Prostate gland (tissue), 2 donors: Measurements from ENCODE around the gene NAPEPLD. TPM values are rescaled to one million over a fixed set of nuclear protein-coding genes. Genes with fewer than 3 reads are reported as not detected.
"Not testable (repeated sequence)": the region's sequence is repeated elsewhere in the genome, so short reads cannot be mapped to it uniquely, and the experiment has no call there.

ENCODE experiments used
- DNase-seq: peaks from one replicate; pipeline ENCODE4 v3.0.0-alpha.2; 2019; ENCODE audit warnings: low spot score
- H3K27ac ChIP-seq, 2 donors: fragments of 200-600 bp; sonication (generic); 2 replicates each; pipeline ENCODE4 v1.5.1; 2017 to 2019
- H3K27me3 ChIP-seq: fragments of 200-600 bp; sonication (generic); replicated peaks from 2 replicates; pipeline ENCODE4 v1.5.1; 2019; ENCODE audit not compliant: insufficient read depth
- H3K36me3 ChIP-seq, 2 donors: fragments of 200-600 bp; sonication (generic); 1 replicate in 1 of 2; 2 replicates in 1 of 2; pipeline versions ENCODE4 v1.5.1 to v1.8.1; 2017 to 2019
- H3K4me1 ChIP-seq: fragments of 200-600 bp; sonication (generic); replicated peaks from 2 replicates; pipeline ENCODE4 v1.5.1; 2019
- H3K4me3 ChIP-seq, 2 donors: fragments of 200-600 bp; sonication (generic); 2 replicates each; pipeline ENCODE4 v1.5.1; 2017 to 2019
- H3K9me3 ChIP-seq: fragments of 200-600 bp; sonication (generic); 2 replicates; pipeline ENCODE4 v1.5.1; 2017
- POLR2A ChIP-seq: fragments of 450-650 bp; IDR thresholded peaks from one replicate; pipeline ENCODE4 v1.6.1; 2016; ENCODE audit warnings: antibody characterized with exemption, mild to moderate bottlenecking
- POLR2AphosphoS5 ChIP-seq: sonication (generic); formaldehyde crosslinking; IDR thresholded peaks from one replicate; pipeline ENCODE4 v1.6.1; 2017; ENCODE audit warnings: antibody characterized with exemption
- WGBS: methylation state at CpG from one replicate; pipeline ENCODE4 v1.1.5; 2018; 5-methylcytosine and 5-hydroxymethylcytosine counted together
- intact Hi-C: fragments of 100-400 bp; cut with DNase I; formaldehyde crosslinking; loops from one replicate; pipeline ENCODE4 v1.14.2; 2022
- total RNA-seq, 2 donors: library from RNA; depleted of rRNA; stranded (reverse); fragments of >200 nt; gene quantifications; one replicate each; pipeline ENCODE4 v1.1.0, GENCODE V29; 2016
- TF ChIP-seq, protein P1 (sequence below), 4 experiments: fragments of 200-600 bp in 2 of 4; fragments of 450-650 bp in 2 of 4; sonication (generic) in 2 of 4; IDR thresholded peaks; 1 replicate in 3 of 4; 2 replicates in 1 of 4; pipeline ENCODE4 v1.5.1; 2016 to 2019; ENCODE audit warnings: antibody characterized with exemption in 4 of 4, mild to moderate bottlenecking in 2 of 4, moderate library complexity in 2 of 4

The NAPEPLD gene
- total RNA-seq, 2 donors from 2014 or later: 18.1 to 24.4 TPM

DNA sequence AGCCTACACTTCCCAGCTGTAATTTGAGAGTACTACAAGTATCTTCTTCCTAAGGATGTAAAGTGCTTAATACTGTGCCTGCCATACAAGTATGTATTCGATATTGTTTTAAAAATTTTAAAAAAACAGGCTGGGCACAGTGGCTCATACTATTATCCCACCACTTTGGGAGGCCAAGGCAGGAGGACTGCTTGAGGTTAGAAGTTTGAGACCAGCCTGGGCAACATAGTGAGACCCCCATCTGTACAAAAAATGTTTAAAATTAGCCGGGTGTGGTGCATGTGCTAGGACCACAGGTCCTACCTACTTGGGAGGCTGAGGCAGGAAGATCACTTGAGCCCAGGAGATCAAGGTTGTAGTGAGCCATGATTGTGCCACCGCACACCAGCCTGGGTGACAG lies 65.7 kb downstream of the NAPEPLD start:
- intact Hi-C loops: no loop called here
- 93% methylated on average over 3 of the region's 3 CpGs for WGBS
- no peak overlapping the region for H3K4me3 ChIP-seq
- H3K27me3 ChIP-seq: no peaks in the 10 kb centered on the region
- H3K4me1 ChIP-seq: no peaks in the 10 kb centered on the region
- H3K27ac ChIP-seq: no peak overlapping the region
- no peaks in the 10 kb centered on the region for H3K9me3 ChIP-seq
- DNase-seq: no peak
- no peak for TF ChIP-seq POLR2AphosphoS5
- TF ChIP-seq POLR2A: no peak
- TF ChIP-seq, protein P1, sequence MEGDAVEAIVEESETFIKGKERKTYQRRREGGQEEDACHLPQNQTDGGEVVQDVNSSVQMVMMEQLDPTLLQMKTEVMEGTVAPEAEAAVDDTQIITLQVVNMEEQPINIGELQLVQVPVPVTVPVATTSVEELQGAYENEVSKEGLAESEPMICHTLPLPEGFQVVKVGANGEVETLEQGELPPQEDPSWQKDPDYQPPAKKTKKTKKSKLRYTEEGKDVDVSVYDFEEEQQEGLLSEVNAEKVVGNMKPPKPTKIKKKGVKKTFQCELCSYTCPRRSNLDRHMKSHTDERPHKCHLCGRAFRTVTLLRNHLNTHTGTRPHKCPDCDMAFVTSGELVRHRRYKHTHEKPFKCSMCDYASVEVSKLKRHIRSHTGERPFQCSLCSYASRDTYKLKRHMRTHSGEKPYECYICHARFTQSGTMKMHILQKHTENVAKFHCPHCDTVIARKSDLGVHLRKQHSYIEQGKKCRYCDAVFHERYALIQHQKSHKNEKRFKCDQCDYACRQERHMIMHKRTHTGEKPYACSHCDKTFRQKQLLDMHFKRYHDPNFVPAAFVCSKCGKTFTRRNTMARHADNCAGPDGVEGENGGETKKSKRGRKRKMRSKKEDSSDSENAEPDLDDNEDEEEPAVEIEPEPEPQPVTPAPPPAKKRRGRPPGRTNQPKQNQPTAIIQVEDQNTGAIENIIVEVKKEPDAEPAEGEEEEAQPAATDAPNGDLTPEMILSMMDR (IDR thresholded peaks at IDR 0.05): no peak
- peaks cover 0 to 12% of the 10 kb centered on the region in 2 donors for H3K36me3 ChIP-seq

DNA sequence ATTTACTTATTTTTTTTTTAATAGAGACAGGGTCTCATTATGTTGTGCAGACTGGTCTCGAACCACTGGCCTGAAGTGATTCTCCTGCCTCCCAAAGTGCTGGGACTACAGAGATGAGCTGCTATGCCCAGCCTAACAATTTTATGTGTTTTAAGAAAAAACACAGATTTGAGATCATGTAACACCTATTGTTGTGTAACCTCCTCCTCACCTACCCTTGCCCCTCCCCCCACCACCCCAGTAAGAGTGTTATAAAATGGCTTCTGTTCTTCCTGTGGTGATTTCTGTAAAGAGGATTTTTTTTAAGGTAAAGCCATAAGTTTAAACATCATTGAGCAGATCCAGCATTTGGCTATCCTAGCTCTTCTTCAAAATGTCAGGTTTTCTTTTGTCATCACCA lies 66.4 kb downstream of the NAPEPLD start:
- TF ChIP-seq POLR2A (no peak), POLR2AphosphoS5 (no peak)
- TF ChIP-seq, protein P1 (IDR thresholded peaks at IDR 0.05): no peak

DNA sequence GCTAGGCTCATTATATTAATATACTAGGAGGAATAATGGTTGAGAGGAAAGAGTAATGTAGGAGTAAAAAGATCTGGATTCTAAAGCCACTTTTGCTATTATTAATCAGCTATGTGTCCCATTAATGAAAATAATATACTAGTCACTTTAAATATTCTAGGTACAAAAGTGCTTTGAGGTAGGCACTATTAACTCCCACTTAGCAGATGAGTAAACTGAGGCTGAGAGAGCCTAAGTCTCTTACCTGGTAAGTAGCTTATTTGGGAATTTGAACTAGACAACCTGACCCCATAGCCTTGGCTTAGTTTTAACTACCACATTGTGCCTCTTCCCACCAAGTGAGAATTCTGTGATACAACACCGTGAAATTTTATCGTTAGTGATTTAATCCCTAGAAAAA lies 68.0 kb downstream of the NAPEPLD start:
- no peak for DNase-seq
- Histone ChIP-seq H3K4me1 (peaks cover 5% of the 10 kb centered on the region), H3K27me3 (no peaks in the 10 kb centered on the region), H3K27ac (no peak overlapping the region), H3K4me3 (no peak overlapping the region), H3K9me3 (no peaks in the 10 kb centered on the region), H3K36me3 (peaks cover 0 to 12% of the 10 kb centered on the region in 2 donors)
- 100% methylated on average over 2 of the region's 2 CpGs for WGBS
- no peak for TF ChIP-seq POLR2A
- TF ChIP-seq, protein P1 (IDR thresholded peaks at IDR 0.05): no peak
- TF ChIP-seq POLR2AphosphoS5: no peak
- intact Hi-C loops: no loop called here

More for the DNA sequence above, 66.4 kb downstream of the NAPEPLD start:
- 90% methylated on average over 1 of the region's 1 CpG for WGBS
- H3K36me3 ChIP-seq: peaks cover 0 to 12% of the 10 kb centered on the region in 2 donors
- no peak overlapping the region for H3K27ac ChIP-seq
- intact Hi-C loops: no loop called here
- no peaks in the 10 kb centered on the region for H3K9me3 ChIP-seq
- no peaks in the 10 kb centered on the region for H3K4me1 ChIP-seq
- H3K4me3 ChIP-seq: no peak overlapping the region
- H3K27me3 ChIP-seq: no peaks in the 10 kb centered on the region
- DNase-seq: no peak

DNA sequence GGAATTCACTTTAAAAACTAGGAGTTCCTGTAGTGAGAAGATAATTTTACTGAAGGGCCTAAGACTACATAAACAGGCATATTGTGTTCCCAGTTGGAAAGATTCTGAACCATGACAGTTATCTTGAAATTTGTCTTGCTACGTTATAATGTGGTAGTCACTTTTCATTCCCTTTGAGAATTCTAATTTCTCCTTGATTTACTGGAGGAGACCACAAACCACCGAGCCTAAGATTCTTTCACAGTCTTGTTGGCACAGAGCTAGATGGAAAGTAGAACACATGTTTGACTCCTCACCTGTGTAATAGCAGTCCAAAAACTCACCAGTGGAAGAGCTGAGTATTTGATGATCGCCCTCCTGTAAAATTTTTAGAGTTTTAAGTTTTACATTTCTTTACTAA lies 69.1 kb downstream of the NAPEPLD start:
- H3K36me3 ChIP-seq: peaks cover 0 to 12% of the 10 kb centered on the region in 2 donors
- intact Hi-C loops: no loop called here
- H3K27me3 ChIP-seq: no peaks in the 10 kb centered on the region
- H3K27ac ChIP-seq: no peak overlapping the region
- TF ChIP-seq, protein P1 (IDR thresholded peaks at IDR 0.05): no peak
- TF ChIP-seq POLR2A (no peak), POLR2AphosphoS5 (no peak)
- H3K4me1 ChIP-seq: peaks cover 5% of the 10 kb centered on the region
- H3K4me3 ChIP-seq: no peak overlapping the region
- 83% methylated on average over 3 of the region's 3 CpGs for WGBS
- no peaks in the 10 kb centered on the region for H3K9me3 ChIP-seq
- no peak for DNase-seq

DNA sequence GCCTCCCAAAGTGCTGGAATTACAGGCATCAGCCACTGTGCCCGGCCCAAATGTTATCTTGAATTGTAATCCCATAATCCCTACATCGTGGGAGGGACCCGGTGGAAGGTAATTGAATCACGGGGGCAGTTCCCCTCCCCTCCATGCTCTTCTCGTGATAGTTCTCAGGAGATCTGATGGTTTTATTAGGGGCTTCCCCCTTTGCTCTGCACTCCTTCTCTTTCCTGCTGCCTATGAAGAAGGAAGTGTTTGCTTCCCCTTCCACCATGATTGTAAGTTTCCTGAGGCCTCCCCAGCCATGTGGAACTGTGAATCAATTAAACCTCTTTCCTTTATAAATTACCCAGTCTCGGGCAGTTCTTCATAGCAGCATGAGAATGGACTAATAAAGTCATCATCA lies 70.7 kb downstream of the NAPEPLD start:
- H3K4me3 ChIP-seq, H3K27me3 ChIP-seq, H3K27ac ChIP-seq, H3K4me1 ChIP-seq, H3K9me3 ChIP-seq, DNase-seq, intact Hi-C loops, H3K36me3 ChIP-seq: not testable (repeated sequence)
- WGBS: 83% methylated on average over 6 of the region's 6 CpGs
